MM.1S (cell line): ENCODE data around the gene TTC34.

Experiments used
- DNase-seq: peaks from one replicate; pipeline ENCODE4 v3.0.0-alpha.2; 2015
- H2AFZ ChIP-seq: fragments of 300-600 bp; sonication (generic); 2 replicates; pipeline ENCODE4 v1.6.0; 2016; ENCODE audit warnings: antibody characterized with exemption, low read length
- H3F3A ChIP-seq: fragments of 300-600 bp; sonication (generic); 2 replicates; pipeline ENCODE4 v1.6.1; 2016; ENCODE audit warnings: mild to moderate bottlenecking, antibody characterized with exemption, low read length, moderate library complexity, mixed read lengths; ENCODE audit not compliant: insufficient read depth
- H3K27ac ChIP-seq: fragments of 300-600 bp; sonication (generic); 2 replicates; pipeline ENCODE4 v1.5.1; 2016; ENCODE audit warnings: mild to moderate bottlenecking, low read length
- H3K27me3 ChIP-seq: fragments of 300-600 bp; sonication (generic); replicated peaks from 2 replicates; pipeline ENCODE4 v1.6.0; 2016; ENCODE audit warnings: low read length; ENCODE audit not compliant: insufficient read depth
- H3K36me3 ChIP-seq: fragments of 300-600 bp; sonication (generic); replicated peaks from 2 replicates; pipeline ENCODE4 v1.6.1; 2016; ENCODE audit warnings: mild to moderate bottlenecking, low read length, mixed read lengths; ENCODE audit not compliant: insufficient read depth
- H3K4me1 ChIP-seq: fragments of 300-600 bp; sonication (generic); 2 replicates; pipeline ENCODE4 v1.6.1; 2016; ENCODE audit warnings: low read length, mixed read lengths
- H3K4me2 ChIP-seq: fragments of 300-600 bp; sonication (generic); 2 replicates; pipeline ENCODE4 v1.6.0; 2016; ENCODE audit warnings: low read depth, low read length
- H3K4me3 ChIP-seq: fragments of 300-600 bp; sonication (generic); 2 replicates; pipeline ENCODE4 v1.5.1; 2016; ENCODE audit warnings: low read length, mixed read lengths
- H3K79me2 ChIP-seq: fragments of 300-600 bp; sonication (generic); 2 replicates; pipeline ENCODE4 v1.6.1; 2016; ENCODE audit warnings: mixed run types, low read length, mixed read lengths
- H3K9ac ChIP-seq: fragments of 300-600 bp; sonication (generic); 2 replicates; pipeline ENCODE4 v1.6.1; 2016; ENCODE audit warnings: low read length, mixed read lengths
- H3K9me2 ChIP-seq: fragments of 300-600 bp; sonication (generic); replicated peaks from 2 replicates; pipeline ENCODE4 v1.6.1; 2016; ENCODE audit warnings: mild to moderate bottlenecking, low read length, mixed read lengths; ENCODE audit not compliant: insufficient read depth
- H3K9me3 ChIP-seq: fragments of 300-600 bp; sonication (generic); replicated peaks from 2 replicates; pipeline ENCODE4 v1.6.1; 2016; ENCODE audit warnings: mild to moderate bottlenecking, low read length, mixed read lengths; ENCODE audit not compliant: insufficient read depth
- H4K20me1 ChIP-seq: fragments of 300-600 bp; sonication (generic); 2 replicates; pipeline ENCODE4 v1.6.1; 2016; ENCODE audit warnings: mild to moderate bottlenecking, low read length, moderate library complexity, mixed read lengths; ENCODE audit not compliant: insufficient read depth
- CTCF ChIP-seq: fragments of 300-600 bp; sonication (generic); IDR thresholded peaks from 2 replicates; pipeline ENCODE4 v1.5.1; 2016; ENCODE audit warnings: antibody characterized with exemption, low read length, mixed read lengths
- EZH2 ChIP-seq: fragments of 300-600 bp; sonication (generic); optimal IDR thresholded peaks from 2 replicates; pipeline ENCODE3; 2017; ENCODE audit warnings: low read depth, mild to moderate bottlenecking, antibody characterized with exemption, low read length, mixed read lengths
- EZH2phosphoT487 ChIP-seq: fragments of 300-600 bp; sonication (generic); IDR thresholded peaks from 2 replicates; pipeline ENCODE4 v1.6.1; 2018; ENCODE audit warnings: antibody characterized with exemption, low read length

Gene TTC34

DNA sequence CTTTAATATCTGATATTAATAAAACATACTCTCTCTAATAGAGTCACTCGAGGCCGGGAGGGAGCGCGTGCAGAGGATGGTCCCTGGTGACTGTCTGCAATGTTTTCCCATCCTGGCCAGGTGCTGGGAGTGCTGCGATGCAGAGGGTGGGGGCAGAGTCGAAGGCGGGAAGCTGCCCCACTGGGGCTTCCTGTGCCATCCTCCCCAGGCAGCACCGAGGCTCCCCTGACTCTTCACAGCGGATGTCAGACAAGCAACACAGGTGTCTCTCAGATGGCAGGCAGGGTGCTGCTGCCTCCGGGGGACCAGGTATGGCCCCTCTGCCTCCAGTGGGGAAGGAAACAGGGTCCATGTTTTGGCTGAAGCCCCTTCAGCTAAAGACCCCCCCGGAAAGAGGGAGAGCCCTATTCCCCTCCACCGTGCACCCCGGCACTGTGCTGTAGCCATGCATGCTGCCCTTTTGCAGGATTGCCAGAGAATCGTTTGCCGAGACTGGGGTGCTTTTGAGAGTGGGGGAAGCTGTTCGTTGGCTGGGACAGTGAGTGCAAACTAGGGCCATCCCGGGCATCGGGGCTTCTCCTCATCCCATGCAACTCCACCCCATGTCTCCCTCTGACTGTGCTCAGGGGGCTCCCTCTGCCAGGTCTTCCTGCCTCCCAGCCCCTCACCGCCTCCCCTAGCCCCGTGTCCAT lies 32.1 kb upstream of the TTC34 start:
- Histone ChIP-seq H4K20me1 (no peaks in the 10 kb centered on the region), H3K79me2 (no peaks in the 10 kb centered on the region), H3K36me3 (no peaks in the 10 kb centered on the region), H2AFZ (no peak overlapping the region), H3K4me1 (no peaks in the 10 kb centered on the region), H3F3A (no peaks in the 10 kb centered on the region), H3K27me3 (peaks cover 84% of the 10 kb centered on the region), H3K9me2 (no peaks in the 10 kb centered on the region), H3K9ac (no peak overlapping the region), H3K27ac (no peak overlapping the region), H3K4me3 (no peak overlapping the region), H3K4me2 (no peak overlapping the region), H3K9me3 (no peaks in the 10 kb centered on the region)
- TF ChIP-seq CTCF (no peak), EZH2 (no peak), EZH2phosphoT487 (no peak)
- DNase-seq: no peak

GRCh38 chr1:2832506-2833453 lies 31.3 kb upstream of the TTC34 start:
- no peaks in the 10 kb centered on the region for H3K9me2 ChIP-seq
- no peak overlapping the region for H2AFZ ChIP-seq
- no peak overlapping the region for H3K4me2 ChIP-seq
- H3K9me3 ChIP-seq: no peaks in the 10 kb centered on the region
- no peak overlapping the region for H3K27ac ChIP-seq
- no peaks in the 10 kb centered on the region for H3F3A ChIP-seq
- H3K79me2 ChIP-seq: no peaks in the 10 kb centered on the region
- H4K20me1 ChIP-seq: no peaks in the 10 kb centered on the region
- no peak overlapping the region for H3K9ac ChIP-seq
- peaks cover 77% of the 10 kb centered on the region for H3K27me3 ChIP-seq
- no peak for DNase-seq
- TF ChIP-seq EZH2phosphoT487 (no peak), EZH2 (no peak)
- H3K4me3 ChIP-seq: no peak overlapping the region
- no peaks in the 10 kb centered on the region for H3K4me1 ChIP-seq
- no peaks in the 10 kb centered on the region for H3K36me3 ChIP-seq

DNA sequence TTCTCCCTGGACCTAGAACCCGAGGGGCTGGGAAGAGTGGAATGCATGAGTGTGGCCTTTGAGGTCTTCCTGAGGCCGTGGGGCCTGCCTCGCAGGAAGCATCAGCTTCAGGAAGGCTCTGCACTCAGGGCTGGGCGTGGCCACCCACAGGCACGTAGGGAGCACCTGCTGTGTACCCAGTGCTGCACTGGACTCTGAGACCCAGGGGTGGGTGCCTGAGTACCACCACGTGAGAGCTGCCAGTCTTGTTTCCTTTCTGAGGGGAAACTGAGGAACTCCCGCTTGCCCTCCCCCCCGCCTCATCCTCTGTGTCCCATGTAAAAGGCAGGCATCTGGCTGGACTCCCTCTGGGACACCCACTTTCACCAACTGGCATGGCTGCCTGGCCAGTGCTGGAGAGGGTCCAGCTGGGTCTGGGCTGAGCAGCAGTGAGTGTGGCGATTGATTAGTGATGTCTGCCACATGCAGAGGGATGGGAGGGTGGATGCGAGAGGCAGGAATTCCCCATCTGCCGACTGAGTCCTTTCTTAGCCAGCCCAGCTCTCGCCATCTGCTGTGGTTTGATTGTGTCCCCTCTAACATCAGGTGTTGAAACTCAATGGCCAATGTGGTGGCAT lies 30.2 kb upstream of the TTC34 start:
- H3K9me3 ChIP-seq: no peaks in the 10 kb centered on the region
- no peaks in the 10 kb centered on the region for H3F3A ChIP-seq
- no peak for DNase-seq
- H4K20me1 ChIP-seq: no peaks in the 10 kb centered on the region
- H3K27me3 ChIP-seq: peaks cover 76% of the 10 kb centered on the region
- no peak for TF ChIP-seq EZH2phosphoT487
- no peak for TF ChIP-seq EZH2
- TF ChIP-seq CTCF: no peak
- no peaks in the 10 kb centered on the region for H3K36me3 ChIP-seq
- H3K9ac ChIP-seq: no peak overlapping the region
- no peaks in the 10 kb centered on the region for H3K4me1 ChIP-seq
- no peak overlapping the region for H2AFZ ChIP-seq
- H3K79me2 ChIP-seq: no peaks in the 10 kb centered on the region
- H3K4me2 ChIP-seq: no peak overlapping the region
- H3K4me3 ChIP-seq: no peak overlapping the region
- H3K9me2 ChIP-seq: no peaks in the 10 kb centered on the region
- H3K27ac ChIP-seq: no peak overlapping the region
